Esophagus squamous epithelium (tissue), 5 donors: ENCODE results near the gene CALHM6. TPM values are rescaled to one million over a fixed set of nuclear protein-coding genes. Genes with fewer than 3 reads are reported as not detected.

ENCODE experiments used
- DNase-seq: peaks from one replicate; lab custom pipeline; 2025; lab: John Stamatoyannopoulos, UW
- H3K27ac ChIP-seq, 4 donors: fragments of 200-600 bp; sonication (generic); one replicate each; pipeline ENCODE4 v1.5.1; 2016 to 2019; ENCODE audit warnings: mild to moderate bottlenecking in 1 of 4
- H3K27me3 ChIP-seq, 4 donors: fragments of 200-600 bp; sonication (generic); 1 replicate in 3 of 4; 2 replicates in 1 of 4; pipeline versions ENCODE4 v1.5.1 to v1.6.0; 2017 to 2021; ENCODE audit warnings: antibody characterized with exemption in 1 of 4
- H3K36me3 ChIP-seq, 3 donors: fragments of 200-600 bp; sonication (generic); one replicate each; pipeline ENCODE4 v1.5.1; 2016 to 2019
- H3K4me1 ChIP-seq, 3 donors: fragments of 200-600 bp; sonication (generic); one replicate each; pipeline ENCODE4 v1.5.1; 2017 to 2019
- H3K4me3 ChIP-seq, 4 donors: fragments of 200-600 bp; sonication (generic); 1 replicate in 3 of 4; 2 replicates in 1 of 4; pipeline ENCODE4 v1.5.1; 2016 to 2019; ENCODE audit warnings: mild to moderate bottlenecking in 2 of 4, moderate library complexity in 1 of 4
- H3K9me3 ChIP-seq, 3 donors: fragments of 200-600 bp; sonication (generic); one replicate each; pipeline ENCODE4 v1.5.1; 2016 to 2019
- POLR2A ChIP-seq, 4 donors: fragments of 450-650 bp; IDR thresholded peaks; one replicate each; pipeline ENCODE4 v1.6.1; 2017; ENCODE audit warnings: antibody characterized with exemption in 4 of 4, mild to moderate bottlenecking in 4 of 4, moderate library complexity in 3 of 4
- WGBS, 2 donors: methylation state at CpG; one replicate each; pipeline ENCODE4 v1.1.5; 2018; 5-methylcytosine and 5-hydroxymethylcytosine counted together
- intact Hi-C: fragments of 100-400 bp; cut with DNase I; formaldehyde crosslinking; loops from one replicate; pipeline ENCODE4 v1.15.0; 2022
- total RNA-seq, 4 donors: library from RNA; depleted of rRNA; stranded (reverse); fragments of >200 nt; gene quantifications; one replicate each; pipeline ENCODE4 v1.1.0, GENCODE V29; 2016
- TF ChIP-seq, protein P1 (sequence below), 6 experiments: fragments of 450-650 bp in 4 of 6; fragments of 200-600 bp in 2 of 6; sonication (generic) in 2 of 6; IDR thresholded peaks; one replicate each; pipeline ENCODE4 v1.5.1; 2016 to 2019; ENCODE audit warnings: antibody characterized with exemption in 6 of 6, mild to moderate bottlenecking in 4 of 6, moderate library complexity in 4 of 6
- donor health status: DM: yes; HTN: yes; CAD: no.

Gene CALHM6
- total RNA-seq, 4 donors from 2014 or later, result 1.4 to 7.8 (median 3.6) TPM

DNA sequence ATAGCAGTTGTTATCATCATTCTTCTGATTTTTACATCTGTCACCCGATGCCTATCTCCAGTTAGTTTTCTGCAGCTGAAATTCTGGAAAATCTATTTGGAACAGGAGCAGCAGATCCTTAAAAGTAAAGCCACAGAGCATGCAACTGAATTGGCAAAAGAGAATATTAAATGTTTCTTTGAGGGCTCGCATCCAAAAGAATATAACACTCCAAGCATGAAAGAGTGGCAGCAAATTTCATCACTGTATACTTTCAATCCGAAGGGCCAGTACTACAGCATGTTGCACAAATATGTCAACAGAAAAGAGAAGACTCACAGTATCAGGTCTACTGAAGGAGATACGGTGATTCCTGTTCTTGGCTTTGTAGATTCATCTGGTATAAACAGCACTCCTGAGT is 2.1 kb downstream of the CALHM6 start:
- intact Hi-C loops, result no loop called here
- H3K27me3 ChIP-seq, result peaks cover 0 to 54% (median 0%) of the 10 kb centered on the region in 4 donors
- H3K4me3 ChIP-seq, result no peak overlapping the region
- TF ChIP-seq POLR2A (IDR thresholded peaks at IDR 0.05), result no peak
- no peak overlapping the region for H3K27ac ChIP-seq
- 79 to 89% methylated on average over 4 of the region's 4 CpGs for WGBS, 2 donors
- peaks cover 0 to 23% (median 0%) of the 10 kb centered on the region in 3 donors for H3K4me1 ChIP-seq
- no peaks in the 10 kb centered on the region for H3K9me3 ChIP-seq
- H3K36me3 ChIP-seq, result no peaks in the 10 kb centered on the region
- DNase-seq, result no peak

DNA sequence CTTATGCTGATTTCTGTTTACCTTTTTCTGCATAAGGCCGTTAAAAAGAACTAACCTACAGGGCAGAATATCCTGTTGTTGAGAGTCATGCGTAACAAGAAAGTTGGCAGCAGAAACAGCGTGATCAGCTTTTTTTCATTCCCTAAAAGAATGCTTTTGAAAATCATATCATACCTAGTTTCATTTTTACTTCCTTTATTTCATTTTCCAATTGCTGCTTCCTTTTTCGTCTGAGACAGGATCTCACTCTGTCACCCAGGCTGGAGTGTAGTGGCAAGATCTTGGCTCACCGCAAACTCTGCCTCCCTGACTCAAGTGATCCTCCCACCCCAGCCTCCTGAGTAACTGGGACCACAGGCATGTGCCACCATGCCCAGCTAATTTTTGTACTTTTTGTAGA is 4.1 kb downstream of the CALHM6 start:
- H3K4me3 ChIP-seq, result no peak overlapping the region
- H3K27ac ChIP-seq, result peak overlapping the region in 1 of 4 donors; percentile 49
- H3K4me1 ChIP-seq, result peaks cover 0 to 23% (median 0%) of the 10 kb centered on the region in 3 donors
- no peak for DNase-seq
- H3K27me3 ChIP-seq, result peaks cover 0 to 44% (median 0%) of the 10 kb centered on the region in 4 donors
- H3K36me3 ChIP-seq, result no peaks in the 10 kb centered on the region
- intact Hi-C loops, result no loop called here
- H3K9me3 ChIP-seq, result no peaks in the 10 kb centered on the region
- no peak for TF ChIP-seq POLR2A (IDR thresholded peaks at IDR 0.05)
- TF ChIP-seq, protein P1, sequence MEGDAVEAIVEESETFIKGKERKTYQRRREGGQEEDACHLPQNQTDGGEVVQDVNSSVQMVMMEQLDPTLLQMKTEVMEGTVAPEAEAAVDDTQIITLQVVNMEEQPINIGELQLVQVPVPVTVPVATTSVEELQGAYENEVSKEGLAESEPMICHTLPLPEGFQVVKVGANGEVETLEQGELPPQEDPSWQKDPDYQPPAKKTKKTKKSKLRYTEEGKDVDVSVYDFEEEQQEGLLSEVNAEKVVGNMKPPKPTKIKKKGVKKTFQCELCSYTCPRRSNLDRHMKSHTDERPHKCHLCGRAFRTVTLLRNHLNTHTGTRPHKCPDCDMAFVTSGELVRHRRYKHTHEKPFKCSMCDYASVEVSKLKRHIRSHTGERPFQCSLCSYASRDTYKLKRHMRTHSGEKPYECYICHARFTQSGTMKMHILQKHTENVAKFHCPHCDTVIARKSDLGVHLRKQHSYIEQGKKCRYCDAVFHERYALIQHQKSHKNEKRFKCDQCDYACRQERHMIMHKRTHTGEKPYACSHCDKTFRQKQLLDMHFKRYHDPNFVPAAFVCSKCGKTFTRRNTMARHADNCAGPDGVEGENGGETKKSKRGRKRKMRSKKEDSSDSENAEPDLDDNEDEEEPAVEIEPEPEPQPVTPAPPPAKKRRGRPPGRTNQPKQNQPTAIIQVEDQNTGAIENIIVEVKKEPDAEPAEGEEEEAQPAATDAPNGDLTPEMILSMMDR (IDR thresholded peaks at IDR 0.05), result no peak
- WGBS, 2 donors, result 33 to 43% methylated on average over 5 of the region's 5 CpGs

DNA sequence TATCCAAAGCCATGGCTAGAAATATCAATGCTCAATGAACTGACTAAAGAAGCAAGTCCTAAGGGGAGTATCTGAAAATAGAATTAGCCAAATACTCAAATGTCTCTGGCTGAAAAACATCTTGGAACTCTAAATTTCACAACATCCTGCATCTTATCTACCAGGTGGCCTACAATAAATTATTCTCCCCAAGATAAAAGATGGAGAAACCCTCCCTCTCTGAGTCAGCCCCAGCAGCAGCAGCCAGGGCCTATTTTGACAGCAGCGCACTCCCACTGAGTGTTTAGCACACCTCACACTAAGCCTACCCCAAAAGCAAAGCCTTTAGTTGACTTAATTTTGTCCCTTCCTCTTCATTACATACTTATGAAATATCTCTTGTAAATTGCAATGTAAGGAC is 5.9 kb downstream of the CALHM6 start:
- no peak for TF ChIP-seq POLR2A (IDR thresholded peaks at IDR 0.05)
- TF ChIP-seq, protein P1 (IDR thresholded peaks at IDR 0.05), result no peak
- peaks cover 0 to 17% (median 0%) of the 10 kb centered on the region in 3 donors for H3K4me1 ChIP-seq
- intact Hi-C loops, result no loop called here
- H3K9me3 ChIP-seq, result no peaks in the 10 kb centered on the region
- no peaks in the 10 kb centered on the region for H3K36me3 ChIP-seq
- H3K27me3 ChIP-seq, result peaks cover 0 to 25% (median 0%) of the 10 kb centered on the region in 4 donors
- no peak overlapping the region for H3K27ac ChIP-seq
- DNase-seq, result no peak
- WGBS, 2 donors, result 89 to 100% methylated on average over 1 of the region's 1 CpG
- no peak overlapping the region for H3K4me3 ChIP-seq

DNA sequence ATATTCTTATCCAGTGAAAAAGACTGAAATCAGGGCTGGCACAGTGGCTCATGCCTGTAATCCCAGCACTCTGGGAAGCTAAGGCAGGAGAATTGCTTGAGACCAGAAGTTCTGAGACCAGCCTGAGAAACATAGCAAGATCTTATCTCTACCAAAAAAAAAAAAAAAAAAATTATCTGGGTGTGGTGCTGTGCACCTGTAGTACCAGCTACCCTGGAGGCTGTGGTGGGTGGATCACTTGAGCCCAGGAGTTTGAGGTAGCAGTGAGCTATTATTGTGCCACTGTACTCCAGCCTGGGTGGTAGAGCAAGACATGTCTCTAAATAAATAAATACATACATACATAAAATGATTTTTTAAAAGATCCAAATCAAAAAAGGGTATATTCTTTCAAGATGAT is 6.3 kb downstream of the CALHM6 start:
- no peak overlapping the region for H3K27ac ChIP-seq
- intact Hi-C loops, result no loop called here
- H3K27me3 ChIP-seq, result peaks cover 0 to 21% (median 0%) of the 10 kb centered on the region in 4 donors
- no peak for TF ChIP-seq POLR2A (IDR thresholded peaks at IDR 0.05)
- TF ChIP-seq, protein P1 (IDR thresholded peaks at IDR 0.05), result no peak
- no peak for DNase-seq
- peaks cover 0 to 13% (median 0%) of the 10 kb centered on the region in 3 donors for H3K4me1 ChIP-seq
- no peaks in the 10 kb centered on the region for H3K36me3 ChIP-seq
- H3K9me3 ChIP-seq, result no peaks in the 10 kb centered on the region
- no peak overlapping the region for H3K4me3 ChIP-seq

DNA sequence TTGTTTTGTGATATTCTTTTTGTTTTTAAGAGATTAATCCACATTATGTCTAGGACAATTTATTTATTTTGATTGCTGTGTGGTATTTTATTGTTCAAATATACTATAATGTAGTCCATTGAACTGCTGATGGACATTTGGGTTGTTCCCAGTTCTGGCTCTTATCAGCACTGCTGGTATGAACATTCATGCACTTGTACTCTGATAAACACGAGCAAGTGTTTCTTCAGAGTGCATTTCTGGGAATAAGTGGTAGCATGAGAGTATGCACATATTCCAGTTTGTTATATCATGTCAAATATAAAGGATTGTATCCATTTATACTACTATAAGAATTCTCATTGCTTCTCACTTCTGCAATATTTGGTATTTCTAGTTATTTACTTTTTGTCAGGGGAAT is 7.1 kb downstream of the CALHM6 start:
- 78 to 87% methylated on average over 1 of the region's 1 CpG for WGBS, 2 donors
- no peak for DNase-seq
- Histone ChIP-seq H3K4me3 (no peak overlapping the region), H3K36me3 (no peaks in the 10 kb centered on the region), H3K27me3 (peaks cover 0 to 13% (median 0%) of the 10 kb centered on the region in 4 donors), H3K27ac (no peak overlapping the region), H3K9me3 (no peaks in the 10 kb centered on the region), H3K4me1 (peaks cover 0 to 12% (median 0%) of the 10 kb centered on the region in 3 donors)
- intact Hi-C loops, result no loop called here
- no peak for TF ChIP-seq POLR2A (IDR thresholded peaks at IDR 0.05)
- TF ChIP-seq, protein P1 (IDR thresholded peaks at IDR 0.05), result no peak

DNA sequence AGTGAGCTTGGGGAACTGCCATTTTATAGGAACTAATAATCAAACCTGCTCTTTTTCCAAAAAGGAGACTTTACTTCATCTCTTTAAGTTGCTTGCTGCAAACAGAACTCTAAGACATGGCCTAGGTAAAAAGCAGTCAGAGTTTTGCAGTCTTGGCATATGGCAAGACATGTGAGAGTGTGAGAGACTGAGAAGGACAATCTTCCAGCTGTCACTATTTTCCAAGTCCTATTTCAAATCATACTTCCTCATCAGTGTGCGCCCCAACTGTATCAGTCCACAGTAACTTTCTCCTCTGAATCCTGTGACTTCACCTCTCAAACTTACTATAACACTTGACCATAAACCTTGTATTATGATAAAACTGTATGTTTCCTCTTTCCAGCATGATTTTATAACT is 10.4 kb downstream of the CALHM6 start:
- no peaks in the 10 kb centered on the region for H3K27me3 ChIP-seq
- intact Hi-C loops, result no loop called here

More for the DNA sequence above, 10.4 kb downstream of the CALHM6 start:
- no peaks in the 10 kb centered on the region for H3K36me3 ChIP-seq
- no peaks in the 10 kb centered on the region for H3K9me3 ChIP-seq
- no peak for DNase-seq
- TF ChIP-seq POLR2A (IDR thresholded peaks at IDR 0.05), result no peak
- TF ChIP-seq, protein P1 (IDR thresholded peaks at IDR 0.05), result no peak
- H3K27ac ChIP-seq, result no peak overlapping the region
- no peaks in the 10 kb centered on the region for H3K4me1 ChIP-seq
- no peak overlapping the region for H3K4me3 ChIP-seq
- 92 to 96% methylated on average over 1 of the region's 1 CpG for WGBS, 2 donors
